OCI-LY7 (cell line): ENCODE measurements around the gene FGD2. TPM values are rescaled to one million over a fixed set of nuclear protein-coding genes. Genes with fewer than 3 reads are reported as not detected.

Experiments used
- BruUV-seq: library from RNA; stranded (reverse); fragments of 400-500 nt; replicated peaks from 2 replicates; lab custom pipeline; 2021; lab: Mats Ljungman, UMichigan
- CTCF ChIA-PET: fragments of 300-600 bp; sonication (Branson Sonifier 250); formaldehyde crosslinking; loops from one replicate; lab custom pipeline; 2022; ENCODE audit warnings: antibody characterized with exemption; ENCODE audit not compliant: unreplicated experiment; lab: Charles Lee
- POLR2A ChIA-PET: fragments of 300-600 bp; sonication (Branson Sonifier 250); formaldehyde crosslinking; loops from one replicate; lab custom pipeline; 2022; ENCODE audit warnings: antibody characterized with exemption; lab: Charles Lee
- DNase-seq: peaks from one replicate; pipeline ENCODE4 v3.0.0-alpha.2; 2015; ENCODE audit warnings: low spot score
- H2AFZ ChIP-seq: fragments of 200-600 bp; sonication (generic), shearing (Covaris generic); 2 replicates; pipeline ENCODE4 v1.6.1; 2014; ENCODE audit warnings: mild to moderate bottlenecking, antibody characterized with exemption, low read length, moderate library complexity
- H3K27ac ChIP-seq: fragments of 200-600 bp; sonication (generic); 2 replicates; pipeline ENCODE4 v1.5.1; 2014; ENCODE audit warnings: mixed run types, low read depth, mild to moderate bottlenecking, moderate library complexity, low read length, inconsistent platforms; ENCODE audit not compliant: poor library complexity, severe bottlenecking
- H3K36me3 ChIP-seq: fragments of 200-600 bp; sonication (generic); 2 replicates; pipeline ENCODE4 v1.6.1; 2014; ENCODE audit warnings: mild to moderate bottlenecking, antibody characterized with exemption, low read length, moderate library complexity, mixed read lengths; ENCODE audit not compliant: insufficient read depth
- H3K4me1 ChIP-seq: fragments of 200-600 bp; sonication (generic); 2 replicates; pipeline ENCODE4 v1.5.1; 2014; ENCODE audit warnings: mild to moderate bottlenecking, low read length; ENCODE audit not compliant: insufficient read depth, poor library complexity, severe bottlenecking
- H3K4me2 ChIP-seq: fragments of 200-600 bp; sonication (generic); 2 replicates; pipeline ENCODE4 v1.6.1; 2014; ENCODE audit warnings: mild to moderate bottlenecking, low read length
- H3K4me3 ChIP-seq: fragments of 200-600 bp; sonication (generic); 2 replicates; pipeline ENCODE4 v1.5.1; 2014; ENCODE audit warnings: mild to moderate bottlenecking, low read depth, low read length; ENCODE audit not compliant: poor library complexity, severe bottlenecking
- H3K79me2 ChIP-seq: fragments of 200-600 bp; sonication (generic); 2 replicates; pipeline ENCODE4 v1.6.1; 2016; ENCODE audit warnings: low read depth, mild to moderate bottlenecking, low read length, moderate library complexity, mixed read lengths; ENCODE audit not compliant: insufficient read depth
- H3K9me2 ChIP-seq: fragments of 200-600 bp; sonication (generic); 2 replicates; pipeline ENCODE4 v1.6.1; 2016; ENCODE audit warnings: mild to moderate bottlenecking, low read length, mixed read lengths; ENCODE audit not compliant: insufficient read depth
- H3K9me3 ChIP-seq: fragments of 200-600 bp; sonication (generic); 2 replicates; pipeline ENCODE4 v1.6.1; 2014; ENCODE audit warnings: mild to moderate bottlenecking, mixed run types, low read length, mixed read lengths
- H4K20me1 ChIP-seq: fragments of 200-600 bp; sonication (generic); 2 replicates; pipeline ENCODE4 v1.6.1; 2014; ENCODE audit warnings: mild to moderate bottlenecking, antibody characterized with exemption, low read length, moderate library complexity, mixed read lengths; ENCODE audit not compliant: insufficient read depth
- CTCF ChIP-seq: fragments of 200-600 bp; sonication (generic); conservative IDR thresholded peaks from 2 replicates; pipeline ENCODE4 v1.5.1; 2014; ENCODE audit warnings: mild to moderate bottlenecking, antibody characterized with exemption, low read length, moderate library complexity, mixed read lengths
- EZH2phosphoT487 ChIP-seq: fragments of 200-600 bp; sonication (generic); IDR thresholded peaks from 2 replicates; pipeline ENCODE4 v1.6.1; 2018; ENCODE audit warnings: low read depth, borderline replicate concordance, mild to moderate bottlenecking, mixed run types, antibody characterized with exemption, low read length, moderate library complexity, mixed read lengths
- intact Hi-C: fragments of 100-400 bp; cut with micrococcal nuclease; formaldehyde crosslinking; loops from one replicate; pipeline ENCODE4 v1.10.0; 2022; ENCODE audit not compliant: unreplicated experiment
- total RNA-seq, 2 experiments: library from RNA; depleted of rRNA in 1 of 2; stranded (reverse); fragments of >200 nt in 1 of 2; shearing (Covaris generic) in 1 of 2; gene quantifications; 2 replicates each; pipeline ENCODE4 v1.2.3, GENCODE V29; 2014 to 2022

Gene FGD2
- total RNA-seq, 2 experiments from 2014 or later: 27.8 to 48.6 TPM

GRCh38 chr6:37038292-37039198, 33.1 kb downstream of the FGD2 start:
- Histone ChIP-seq H3K36me3 (no peaks in the 10 kb centered on the region), H3K4me1 (no peaks in the 10 kb centered on the region), H3K9me3 (no peaks in the 10 kb centered on the region), H3K27ac (no peak overlapping the region), H3K4me3 (no peak overlapping the region), H3K9me2 (no peaks in the 10 kb centered on the region), H3K4me2 (no peak overlapping the region), H2AFZ (no peak overlapping the region), H4K20me1 (no peaks in the 10 kb centered on the region), H3K79me2 (no peaks in the 10 kb centered on the region)
- intact Hi-C loops: no loop called here
- no peak for DNase-seq
- TF ChIP-seq CTCF: no peak
- TF ChIP-seq EZH2phosphoT487: no peak
- CTCF ChIA-PET: interaction anchor here (0.5 kb wide), 1 partner anchor 219 kb away, joined by 3 read pairs; no protein-coding TSS in a partner anchor
- POLR2A ChIA-PET: interaction anchor here (0.6 to 1.0 kb wide), 2 partner anchors 9 to 280 kb away, joined by 3 read pairs; no protein-coding TSS in a partner anchor
- BruUV-seq: no TSS peak

- Histone ChIP-seq H3K4me2 (no peak overlapping the region), H3K4me1 (no peaks in the 10 kb centered on the region), H3K4me3 (no peak overlapping the region), H3K36me3 (no peaks in the 10 kb centered on the region), H4K20me1 (no peaks in the 10 kb centered on the region), H3K79me2 (no peaks in the 10 kb centered on the region), H3K9me3 (no peaks in the 10 kb centered on the region), H2AFZ (no peak overlapping the region), H3K27ac (no peak overlapping the region), H3K9me2 (no peaks in the 10 kb centered on the region)
- no peak for DNase-seq
- ChIA-PET CTCF (no interaction called here), POLR2A (no interaction called here)
- no TSS peak for BruUV-seq
- TF ChIP-seq EZH2phosphoT487: no peak
- TF ChIP-seq CTCF: no peak
- intact Hi-C loops: no loop called here
Observed at GRCh38 chr6:37039958-37040357, 34.5 kb downstream of the FGD2 start.

GRCh38 chr6:37041521-37041920, 36.1 kb downstream of the FGD2 start:
- no peaks in the 10 kb centered on the region for H3K4me1 ChIP-seq
- ChIA-PET POLR2A (interaction anchor here (1.0 kb wide), 1 partner anchor 16 kb away, joined by 4 read pairs; no protein-coding TSS in a partner anchor), CTCF (no interaction called here)
- H3K9me3 ChIP-seq: no peaks in the 10 kb centered on the region
- no peaks in the 10 kb centered on the region for H3K36me3 ChIP-seq
- no peak overlapping the region for H3K27ac ChIP-seq
- intact Hi-C loops: no loop called here
- no peak for DNase-seq
- no peak overlapping the region for H3K4me3 ChIP-seq
- H3K9me2 ChIP-seq: no peaks in the 10 kb centered on the region
- no peak overlapping the region for H3K4me2 ChIP-seq
- no peak for TF ChIP-seq CTCF
- TF ChIP-seq EZH2phosphoT487: no peak
- no TSS peak for BruUV-seq
- no peaks in the 10 kb centered on the region for H4K20me1 ChIP-seq
- no peak overlapping the region for H2AFZ ChIP-seq
- H3K79me2 ChIP-seq: no peaks in the 10 kb centered on the region
